ENCODE measurements around the gene CFAP221.

CFAP221 gene

DNA sequence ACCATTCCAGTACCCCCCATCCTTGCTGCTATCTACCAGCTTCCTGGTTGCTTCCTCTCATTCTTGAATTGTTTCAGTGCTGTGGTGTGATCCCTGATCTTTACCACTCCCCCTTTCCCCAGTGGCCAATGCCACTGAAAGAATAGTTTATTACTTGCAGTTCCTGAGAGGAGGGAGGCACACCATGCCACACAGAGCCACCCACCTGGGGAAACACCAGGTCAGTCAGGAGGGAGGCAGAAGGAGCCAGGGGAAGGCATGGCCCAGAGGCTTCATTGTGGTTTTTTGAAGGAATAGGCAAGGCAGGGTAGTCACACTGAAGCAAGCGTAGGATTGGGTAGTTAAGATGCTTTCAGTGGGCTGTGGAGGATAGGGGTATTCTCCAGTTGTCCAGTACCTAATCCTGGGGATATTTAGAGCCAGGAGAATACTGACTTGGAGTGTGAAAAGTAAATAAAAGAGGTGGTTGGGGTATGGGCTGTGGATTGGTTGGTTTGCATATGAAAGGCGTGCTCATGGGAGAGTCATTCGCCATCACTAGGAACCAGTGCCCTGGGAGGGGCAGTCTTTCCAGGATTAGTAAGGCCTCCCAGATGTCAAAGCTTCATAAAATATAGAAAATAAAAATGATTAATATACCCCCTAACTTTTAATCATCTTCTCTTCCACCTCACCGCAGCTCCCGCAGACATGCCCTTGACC, 128.1 kb downstream of the CFAP221 start:
- no peak for DNase-seq (ENCODE audit: extremely low spot score)
- TF ChIP-seq, protein P1, sequence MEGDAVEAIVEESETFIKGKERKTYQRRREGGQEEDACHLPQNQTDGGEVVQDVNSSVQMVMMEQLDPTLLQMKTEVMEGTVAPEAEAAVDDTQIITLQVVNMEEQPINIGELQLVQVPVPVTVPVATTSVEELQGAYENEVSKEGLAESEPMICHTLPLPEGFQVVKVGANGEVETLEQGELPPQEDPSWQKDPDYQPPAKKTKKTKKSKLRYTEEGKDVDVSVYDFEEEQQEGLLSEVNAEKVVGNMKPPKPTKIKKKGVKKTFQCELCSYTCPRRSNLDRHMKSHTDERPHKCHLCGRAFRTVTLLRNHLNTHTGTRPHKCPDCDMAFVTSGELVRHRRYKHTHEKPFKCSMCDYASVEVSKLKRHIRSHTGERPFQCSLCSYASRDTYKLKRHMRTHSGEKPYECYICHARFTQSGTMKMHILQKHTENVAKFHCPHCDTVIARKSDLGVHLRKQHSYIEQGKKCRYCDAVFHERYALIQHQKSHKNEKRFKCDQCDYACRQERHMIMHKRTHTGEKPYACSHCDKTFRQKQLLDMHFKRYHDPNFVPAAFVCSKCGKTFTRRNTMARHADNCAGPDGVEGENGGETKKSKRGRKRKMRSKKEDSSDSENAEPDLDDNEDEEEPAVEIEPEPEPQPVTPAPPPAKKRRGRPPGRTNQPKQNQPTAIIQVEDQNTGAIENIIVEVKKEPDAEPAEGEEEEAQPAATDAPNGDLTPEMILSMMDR (IDR thresholded peaks at IDR 0.05; ENCODE audit: control extremely low read depth, extremely low read depth, low read depth, missing control alignments) = no peak
- ChIA-PET POLR2A (no interaction called here), CTCF (interaction anchor here (1.3 to 1.5 kb wide), 3 partner anchors 8 to 31 kb away, joined by 3 to 4 read pairs (median 3); no protein-coding TSS in a partner anchor)

DNA sequence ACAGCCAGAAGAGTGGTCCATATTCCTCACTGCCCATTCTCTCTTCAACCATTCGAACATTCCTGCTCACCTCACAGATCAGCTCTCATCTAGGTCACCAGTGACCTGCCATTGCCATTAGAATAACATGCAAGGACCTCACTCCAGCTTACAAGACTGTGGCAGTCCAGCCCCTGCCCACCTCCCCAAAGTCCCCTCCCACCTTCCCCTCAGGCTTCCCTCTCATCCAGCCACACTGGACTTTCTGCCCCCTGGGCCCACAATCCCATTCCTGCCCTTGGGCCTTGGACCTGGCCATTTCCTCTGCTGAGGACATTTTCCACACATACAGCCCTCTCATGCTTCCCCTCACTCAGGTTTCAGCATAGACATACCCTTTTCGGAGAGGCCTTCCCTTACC, 129.5 kb downstream of the CFAP221 start:
- ChIA-PET CTCF (interaction anchor here (1.4 to 1.5 kb wide), 2 partner anchors 10 to 13 kb away, joined by 3 to 4 read pairs; no protein-coding TSS in a partner anchor), POLR2A (no interaction called here)

DNA sequence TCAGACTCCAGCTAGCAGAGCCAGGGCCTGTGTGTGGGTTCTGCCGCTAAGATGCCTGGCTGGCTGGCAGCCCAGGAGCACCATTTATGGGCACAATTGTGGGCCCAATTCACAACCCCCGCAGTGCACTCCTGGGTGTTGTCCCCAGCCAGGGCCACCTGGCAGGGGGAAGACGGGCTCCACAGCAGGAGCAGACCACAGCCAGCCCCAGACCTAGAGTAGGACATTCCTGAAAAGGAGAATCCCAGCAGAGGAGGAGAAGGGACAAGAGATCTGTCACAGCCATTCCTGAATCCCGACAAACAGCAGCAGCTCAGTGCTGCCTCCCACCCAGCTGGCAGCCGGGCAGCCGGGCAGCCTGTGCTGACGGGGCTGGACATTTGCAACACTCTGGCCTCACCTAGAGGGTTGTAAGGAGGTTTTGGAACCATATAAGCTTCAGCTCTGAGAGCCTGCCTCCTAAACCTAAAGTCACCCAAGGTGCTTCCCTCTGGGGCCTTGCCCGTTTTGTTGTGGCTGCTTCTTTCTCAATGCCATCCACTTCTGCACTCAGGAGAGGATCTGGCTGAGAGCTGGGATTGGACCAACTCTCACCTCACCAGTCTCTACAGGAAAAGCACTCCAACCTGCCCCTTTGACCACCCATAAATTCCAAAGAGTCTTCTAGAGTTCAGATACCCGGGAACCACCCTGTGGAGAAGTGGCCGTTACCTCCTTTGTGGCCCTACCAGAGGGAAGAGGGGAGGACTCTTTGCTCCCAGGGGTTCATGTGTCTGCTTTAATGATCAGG, 130.7 kb downstream of the CFAP221 start:
- TF ChIP-seq, protein P1 (IDR thresholded peaks at IDR 0.05; ENCODE audit: control extremely low read depth, extremely low read depth, low read depth, missing control alignments) = no peak
- CTCF ChIA-PET = interaction anchor here (0.8 to 1.0 kb wide), 2 partner anchors 28 to 34 kb away, joined by 3 to 5 read pairs; no protein-coding TSS in a partner anchor
- no peak for DNase-seq (ENCODE audit: extremely low spot score)
- POLR2A ChIA-PET = no interaction called here

More for the DNA sequence above, 129.5 kb downstream of the CFAP221 start:
- TF ChIP-seq, protein P1 (IDR thresholded peaks at IDR 0.05; ENCODE audit: control extremely low read depth, extremely low read depth, low read depth, missing control alignments) = no peak
- DNase-seq (ENCODE audit: extremely low spot score) = no peak

DNA sequence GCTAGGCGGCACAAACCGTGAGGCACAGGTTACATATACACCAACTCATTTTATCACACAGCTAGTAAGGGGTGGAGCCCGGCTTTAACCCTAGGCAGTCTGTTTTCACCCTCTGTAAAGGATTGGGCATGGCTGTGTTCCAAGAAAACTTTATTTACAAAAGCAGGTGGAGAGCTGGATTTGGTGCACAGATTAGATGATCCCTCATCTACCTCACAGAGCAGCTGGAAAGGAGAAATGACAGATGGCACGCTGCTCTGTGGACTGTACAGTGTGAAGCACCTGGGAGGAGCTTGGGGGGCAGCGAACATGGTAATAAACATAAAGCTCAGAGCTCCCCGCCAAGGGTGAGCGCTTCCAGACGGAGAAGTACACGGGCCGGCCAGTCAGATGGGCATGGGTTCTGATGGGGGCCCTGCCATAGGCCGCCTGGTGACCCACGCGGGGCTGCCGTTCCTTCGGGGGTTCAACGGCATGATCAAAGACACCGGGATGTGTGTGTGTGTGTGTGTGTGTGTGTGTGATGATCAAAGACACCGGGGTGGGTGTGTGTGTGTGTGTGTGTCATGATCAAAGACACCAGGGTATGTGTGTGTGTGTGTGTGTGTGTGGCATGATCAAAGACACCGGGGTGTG, 133.9 kb downstream of the CFAP221 start:
- POLR2A ChIA-PET = interaction anchor here (0.6 kb wide), 3 partner anchors 35 to 615 kb away, joined by 3 to 6 read pairs (median 3); no protein-coding TSS in a partner anchor
- CTCF ChIA-PET = interaction anchor here (0.7 to 1.6 kb wide), 8 partner anchors 9 to 497 kb away, joined by 3 to 13 read pairs (median 3); no protein-coding TSS in a partner anchor
- TF ChIP-seq, protein P1 (IDR thresholded peaks at IDR 0.05; ENCODE audit: control extremely low read depth, extremely low read depth, low read depth, missing control alignments) = no peak
- DNase-seq (ENCODE audit: extremely low spot score) = no peak

DNA sequence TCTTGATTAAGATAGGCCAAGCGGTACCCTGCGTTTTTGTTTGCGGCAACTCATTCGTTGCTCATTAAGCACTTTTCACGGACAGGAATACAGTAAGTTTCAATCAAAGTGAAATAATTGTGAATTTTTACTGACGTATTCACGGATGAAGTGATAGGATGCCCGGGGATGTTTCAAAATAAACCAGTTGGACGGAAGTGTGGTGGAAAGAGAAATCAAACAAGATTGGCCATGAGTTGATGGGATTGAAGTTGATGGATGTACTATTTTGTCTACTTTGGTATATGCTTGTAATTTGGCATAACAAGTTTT, 135.2 kb downstream of the CFAP221 start:
- ChIA-PET POLR2A (no interaction called here), CTCF (interaction anchor here (0.9 to 1.6 kb wide), 7 partner anchors 11 to 499 kb away, joined by 3 to 13 read pairs (median 4); no protein-coding TSS in a partner anchor)
- no peak for DNase-seq (ENCODE audit: extremely low spot score)
- TF ChIP-seq, protein P1 (IDR thresholded peaks at IDR 0.05; ENCODE audit: control extremely low read depth, extremely low read depth, low read depth, missing control alignments) = no peak

DNA sequence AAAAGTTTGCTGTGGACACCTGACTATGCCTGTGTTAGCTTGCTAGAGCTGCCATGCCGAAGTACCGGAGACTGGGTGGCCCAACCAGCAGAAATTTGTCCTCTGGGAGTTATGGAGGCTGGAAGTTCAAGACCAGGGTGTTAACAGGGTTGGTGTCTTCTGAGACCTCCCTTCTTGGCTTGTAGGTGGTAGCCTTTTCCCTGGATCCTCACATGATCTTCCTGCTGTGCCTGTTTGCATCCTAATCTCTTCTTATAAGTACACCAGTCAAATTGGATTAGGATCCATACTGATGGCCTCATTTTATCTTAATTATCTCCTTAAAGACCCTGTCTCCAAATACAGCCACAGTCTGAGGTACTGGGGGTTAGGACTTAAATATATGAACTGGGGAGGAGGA, 135.6 kb downstream of the CFAP221 start:
- ChIA-PET CTCF (interaction anchor here (0.8 to 1.4 kb wide), 2 partner anchors 495 to 633 kb away, joined by 3 read pairs; no protein-coding TSS in a partner anchor), POLR2A (no interaction called here)
- no peak for DNase-seq (ENCODE audit: extremely low spot score)
- TF ChIP-seq, protein P1 (IDR thresholded peaks at IDR 0.05; ENCODE audit: control extremely low read depth, extremely low read depth, low read depth, missing control alignments) = no peak
